ENCODE data around the gene NKIRAS2. TPM values are rescaled to one million over a fixed set of nuclear protein-coding genes. Genes with fewer than 3 reads are reported as not detected.

Gene NKIRAS2
- total RNA-seq, 1 donor from 2014 or later: 44.7 TPM

GRCh38 chr17:42071810-42072209, 51.9 kb downstream of the NKIRAS2 start:
- no peak for DNase-seq (ENCODE audit: extremely low spot score, unreplicated experiment)
- no peak overlapping the region for H3K27ac Mint-ChIP-seq
- H3K4me1 Mint-ChIP-seq (ENCODE audit: unreplicated experiment): peaks cover 6% of the 10 kb centered on the region
- peaks cover 50% of the 10 kb centered on the region for H3K27me3 Mint-ChIP-seq
- H3K36me3 Mint-ChIP-seq: no peaks in the 10 kb centered on the region
- H3K9me3 Mint-ChIP-seq: no peaks in the 10 kb centered on the region
- TF ChIP-seq, protein P1, sequence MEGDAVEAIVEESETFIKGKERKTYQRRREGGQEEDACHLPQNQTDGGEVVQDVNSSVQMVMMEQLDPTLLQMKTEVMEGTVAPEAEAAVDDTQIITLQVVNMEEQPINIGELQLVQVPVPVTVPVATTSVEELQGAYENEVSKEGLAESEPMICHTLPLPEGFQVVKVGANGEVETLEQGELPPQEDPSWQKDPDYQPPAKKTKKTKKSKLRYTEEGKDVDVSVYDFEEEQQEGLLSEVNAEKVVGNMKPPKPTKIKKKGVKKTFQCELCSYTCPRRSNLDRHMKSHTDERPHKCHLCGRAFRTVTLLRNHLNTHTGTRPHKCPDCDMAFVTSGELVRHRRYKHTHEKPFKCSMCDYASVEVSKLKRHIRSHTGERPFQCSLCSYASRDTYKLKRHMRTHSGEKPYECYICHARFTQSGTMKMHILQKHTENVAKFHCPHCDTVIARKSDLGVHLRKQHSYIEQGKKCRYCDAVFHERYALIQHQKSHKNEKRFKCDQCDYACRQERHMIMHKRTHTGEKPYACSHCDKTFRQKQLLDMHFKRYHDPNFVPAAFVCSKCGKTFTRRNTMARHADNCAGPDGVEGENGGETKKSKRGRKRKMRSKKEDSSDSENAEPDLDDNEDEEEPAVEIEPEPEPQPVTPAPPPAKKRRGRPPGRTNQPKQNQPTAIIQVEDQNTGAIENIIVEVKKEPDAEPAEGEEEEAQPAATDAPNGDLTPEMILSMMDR (conservative IDR thresholded peaks at IDR 0.05): no peak
- no peak overlapping the region for H3K4me3 Mint-ChIP-seq

- H3K36me3 Mint-ChIP-seq: no peaks in the 10 kb centered on the region
- DNase-seq (ENCODE audit: extremely low spot score, unreplicated experiment): no peak
- TF ChIP-seq, protein P1 (conservative IDR thresholded peaks at IDR 0.05): peak; percentile 44
- no peaks in the 10 kb centered on the region for H3K9me3 Mint-ChIP-seq
- no peak overlapping the region for H3K27ac Mint-ChIP-seq
- peak overlapping the region; percentile 36 for H3K4me3 Mint-ChIP-seq
- H3K27me3 Mint-ChIP-seq: peaks cover 52% of the 10 kb centered on the region
- H3K4me1 Mint-ChIP-seq (ENCODE audit: unreplicated experiment): peaks cover 5% of the 10 kb centered on the region
These were observed 52.7 kb downstream of the NKIRAS2 start for GRCh38 chr17:42072323-42073187.

Other genes with a start within 250 kb of the NKIRAS2 start
- 169 and 505 TPM in 2 replicates for gene JUP, start 233.4 kb upstream of the NKIRAS2 start, total RNA-seq (ENCODE audit: low replicate concordance)
- gene P3H4, start 208.1 kb upstream of the NKIRAS2 start, total RNA-seq (ENCODE audit: low replicate concordance): 24.7 and 50.5 TPM in 2 replicates
- 54.3 and 249 TPM in 2 replicates for gene FKBP10, start 207.1 kb upstream of the NKIRAS2 start, total RNA-seq (ENCODE audit: low replicate concordance)
- 46.0 and 74.8 TPM in 2 replicates for gene NT5C3B, start 183.9 kb upstream of the NKIRAS2 start, total RNA-seq (ENCODE audit: low replicate concordance)
- gene KLHL10, start 182.3 kb upstream of the NKIRAS2 start, total RNA-seq (ENCODE audit: low replicate concordance): 0.24 TPM in 1 of 2 replicates, not detected in the other
- 20.5 and 20.6 TPM in 2 replicates for gene KLHL11, start 154.7 kb upstream of the NKIRAS2 start, total RNA-seq (ENCODE audit: low replicate concordance)
- gene ACLY, start 101.1 kb upstream of the NKIRAS2 start, total RNA-seq (ENCODE audit: low replicate concordance): 160 and 161 TPM in 2 replicates
- gene ODAD4, start 89.5 kb upstream of the NKIRAS2 start, total RNA-seq (ENCODE audit: low replicate concordance): 1.9 and 4.5 TPM in 2 replicates
- gene CNP, start 53.3 kb upstream of the NKIRAS2 start, total RNA-seq (ENCODE audit: low replicate concordance): 60.0 and 84.3 TPM in 2 replicates
- 77.3 and 88.7 TPM in 2 replicates for gene DNAJC7, start 2.7 kb upstream of the NKIRAS2 start, total RNA-seq (ENCODE audit: low replicate concordance)
- gene C17orf113, start 30.5 kb downstream of the NKIRAS2 start, total RNA-seq (ENCODE audit: low replicate concordance): 2.1 and 3.0 TPM in 2 replicates
- 1.7 and 3.3 TPM in 2 replicates for gene ZNF385C, start 78.4 kb downstream of the NKIRAS2 start, total RNA-seq (ENCODE audit: low replicate concordance)
- gene DHX58, start 92.6 kb downstream of the NKIRAS2 start, total RNA-seq (ENCODE audit: low replicate concordance): 0.72 and 1.3 TPM in 2 replicates
- 36.0 and 63.5 TPM in 2 replicates for gene KAT2A, start 101.3 kb downstream of the NKIRAS2 start, total RNA-seq (ENCODE audit: low replicate concordance)
- gene HSPB9, start 102.7 kb downstream of the NKIRAS2 start, total RNA-seq (ENCODE audit: low replicate concordance): 0.36 TPM in 1 of 2 replicates, not detected in the other
- 85.6 and 107 TPM in 2 replicates for gene RAB5C, start 134.9 kb downstream of the NKIRAS2 start, total RNA-seq (ENCODE audit: low replicate concordance)
- not detected in 2 replicates for gene KCNH4, start 161.1 kb downstream of the NKIRAS2 start, total RNA-seq (ENCODE audit: low replicate concordance)
- gene HCRT, start 165.4 kb downstream of the NKIRAS2 start, total RNA-seq (ENCODE audit: low replicate concordance): not detected in 2 replicates
- gene GHDC, start 174.4 kb downstream of the NKIRAS2 start, total RNA-seq (ENCODE audit: low replicate concordance): 4.4 and 6.4 TPM in 2 replicates

Measured in type B pancreatic cell (in vitro differentiated cells).